ENCODE data around the gene C6orf52. TPM values are rescaled to one million over a fixed set of nuclear protein-coding genes. Genes with fewer than 3 reads are reported as not detected.

Gene C6orf52
- total RNA-seq, 1 donor from 2014 or later = 8.2 TPM

GRCh38 chr6:10685092-10685915, 9.1 kb downstream of the C6orf52 start:
- DNase-seq (ENCODE audit: low read depth, low spot score) = no peak
- no peaks in the 10 kb centered on the region for H3K9me3 Mint-ChIP-seq

GRCh38 chr6:10684618-10685017, 9.8 kb downstream of the C6orf52 start:
- Mint-ChIP-seq H3K27ac (ENCODE audit: unreplicated experiment) (no peak overlapping the region), H3K36me3 (ENCODE audit: low read depth) (no peaks in the 10 kb centered on the region), H3K27me3 (ENCODE audit: low read depth) (peaks cover 28% of the 10 kb centered on the region), H3K4me1 (no peaks in the 10 kb centered on the region), H3K4me3 (no peak overlapping the region), H3K9me3 (no peaks in the 10 kb centered on the region)
- DNase-seq (ENCODE audit: low read depth, low spot score) = no peak
- no peak for TF ChIP-seq CTCF (conservative IDR thresholded peaks at IDR 0.05)

More at GRCh38 chr6:10685092-10685915, 9.1 kb downstream of the C6orf52 start:
- Mint-ChIP-seq H3K4me1 (no peaks in the 10 kb centered on the region), H3K27me3 (ENCODE audit: low read depth) (peaks cover 28% of the 10 kb centered on the region), H3K36me3 (ENCODE audit: low read depth) (no peaks in the 10 kb centered on the region), H3K27ac (ENCODE audit: unreplicated experiment) (no peak overlapping the region), H3K4me3 (no peak overlapping the region)
- TF ChIP-seq CTCF (conservative IDR thresholded peaks at IDR 0.05) = no peak

GRCh38 chr6:10682355-10682988, 11.9 kb downstream of the C6orf52 start:
- no peak for DNase-seq (ENCODE audit: low read depth, low spot score)
- no peaks in the 10 kb centered on the region for H3K9me3 Mint-ChIP-seq
- no peaks in the 10 kb centered on the region for H3K36me3 Mint-ChIP-seq (ENCODE audit: low read depth)
- H3K4me3 Mint-ChIP-seq = no peak overlapping the region
- H3K27ac Mint-ChIP-seq (ENCODE audit: unreplicated experiment) = no peak overlapping the region
- H3K4me1 Mint-ChIP-seq = no peaks in the 10 kb centered on the region
- TF ChIP-seq CTCF (conservative IDR thresholded peaks at IDR 0.05) = no peak
- H3K27me3 Mint-ChIP-seq (ENCODE audit: low read depth) = peaks cover 20% of the 10 kb centered on the region

- no peak for DNase-seq (ENCODE audit: low read depth, low spot score)
- no peak overlapping the region for H3K4me3 Mint-ChIP-seq
- no peaks in the 10 kb centered on the region for H3K36me3 Mint-ChIP-seq (ENCODE audit: low read depth)
- no peak for TF ChIP-seq CTCF (conservative IDR thresholded peaks at IDR 0.05)
- no peaks in the 10 kb centered on the region for H3K9me3 Mint-ChIP-seq
- peaks cover 13% of the 10 kb centered on the region for H3K27me3 Mint-ChIP-seq (ENCODE audit: low read depth)
- H3K27ac Mint-ChIP-seq (ENCODE audit: unreplicated experiment) = no peak overlapping the region
- no peaks in the 10 kb centered on the region for H3K4me1 Mint-ChIP-seq
Observed at GRCh38 chr6:10681795-10682194, 12.6 kb downstream of the C6orf52 start.

- Mint-ChIP-seq H3K4me1 (no peaks in the 10 kb centered on the region), H3K4me3 (no peak overlapping the region), H3K36me3 (ENCODE audit: low read depth) (no peaks in the 10 kb centered on the region), H3K27me3 (ENCODE audit: low read depth) (no peaks in the 10 kb centered on the region), H3K27ac (ENCODE audit: unreplicated experiment) (no peak overlapping the region), H3K9me3 (no peaks in the 10 kb centered on the region)
- TF ChIP-seq CTCF (conservative IDR thresholded peaks at IDR 0.05) = no peak
- no peak for DNase-seq (ENCODE audit: low read depth, low spot score)
Observed at GRCh38 chr6:10678456-10678855, 16.0 kb downstream of the C6orf52 start.
